Chondrocyte (in vitro differentiated cells): Measurements from ENCODE around the gene BTN2A1. TPM values are rescaled to one million over a fixed set of nuclear protein-coding genes. Genes with fewer than 3 reads are reported as not detected.
"Not testable (repeated sequence)": the region's sequence is repeated elsewhere in the genome, so short reads cannot be mapped to it uniquely, and the experiment has no call there.

ENCODE experiments used
- DNase-seq: peaks from one replicate; pipeline ENCODE4 v3.0.0; 2021; ENCODE audit warnings: mixed read lengths, low spot score
- H3K27ac Mint-ChIP-seq: one replicate; pipeline ENCODE4 v1.8.0; 2021; ENCODE audit warnings: mild to moderate bottlenecking, moderate library complexity, mixed read lengths; ENCODE audit not compliant: unreplicated experiment
- H3K27me3 Mint-ChIP-seq: 2 replicates; pipeline ENCODE4 v1.8.0; 2021; ENCODE audit warnings: low read depth, mixed read lengths
- H3K36me3 Mint-ChIP-seq: 2 replicates; pipeline ENCODE4 v1.8.0; 2021; ENCODE audit warnings: low read depth, mixed read lengths
- H3K4me1 Mint-ChIP-seq: 2 replicates; pipeline ENCODE4 v1.8.0; 2021; ENCODE audit warnings: low read depth, mild to moderate bottlenecking, mixed read lengths
- H3K4me3 Mint-ChIP-seq: one replicate; pipeline ENCODE4 v1.8.0; 2021; ENCODE audit warnings: mild to moderate bottlenecking, moderate library complexity, mixed read lengths; ENCODE audit not compliant: unreplicated experiment
- H3K9me3 Mint-ChIP-seq: 2 replicates; pipeline ENCODE4 v1.8.0; 2021; ENCODE audit warnings: low read depth, mixed read lengths
- total RNA-seq: library from RNA; stranded (reverse); gene quantifications from 3 replicates; pipeline ENCODE4 v1.2.1, GENCODE V29; 2021
- TF ChIP-seq, protein P1 (sequence below): fragments of 200-600 bp; sonication (generic); IDR thresholded peaks from 2 replicates; pipeline ENCODE4 v1.5.0; 2021; ENCODE audit warnings: antibody characterized with exemption, mild to moderate bottlenecking, moderate library complexity

Gene BTN2A1
- total RNA-seq, 1 donor from 2014 or later, result 33.6 TPM

DNA sequence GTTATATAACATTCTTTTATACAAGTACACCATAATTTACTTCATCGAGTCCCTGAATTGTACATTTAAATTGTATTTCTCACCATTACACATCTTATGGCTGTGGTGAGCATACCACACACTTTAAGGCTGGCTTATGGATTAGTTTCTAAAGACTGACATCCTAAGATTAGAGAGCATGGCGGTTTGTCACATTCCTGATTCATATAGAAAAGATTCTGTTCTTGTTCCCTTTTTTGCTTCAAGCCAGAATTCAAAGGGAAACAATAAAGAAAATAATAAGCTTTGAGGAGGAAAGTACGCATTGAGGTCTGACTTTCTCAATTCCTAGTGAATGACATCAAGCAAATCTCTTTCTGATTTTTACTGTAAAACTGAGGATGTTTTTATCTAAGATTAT, 44.9 kb downstream of the BTN2A1 start:
- DNase-seq, result no peak
- TF ChIP-seq, protein P1, sequence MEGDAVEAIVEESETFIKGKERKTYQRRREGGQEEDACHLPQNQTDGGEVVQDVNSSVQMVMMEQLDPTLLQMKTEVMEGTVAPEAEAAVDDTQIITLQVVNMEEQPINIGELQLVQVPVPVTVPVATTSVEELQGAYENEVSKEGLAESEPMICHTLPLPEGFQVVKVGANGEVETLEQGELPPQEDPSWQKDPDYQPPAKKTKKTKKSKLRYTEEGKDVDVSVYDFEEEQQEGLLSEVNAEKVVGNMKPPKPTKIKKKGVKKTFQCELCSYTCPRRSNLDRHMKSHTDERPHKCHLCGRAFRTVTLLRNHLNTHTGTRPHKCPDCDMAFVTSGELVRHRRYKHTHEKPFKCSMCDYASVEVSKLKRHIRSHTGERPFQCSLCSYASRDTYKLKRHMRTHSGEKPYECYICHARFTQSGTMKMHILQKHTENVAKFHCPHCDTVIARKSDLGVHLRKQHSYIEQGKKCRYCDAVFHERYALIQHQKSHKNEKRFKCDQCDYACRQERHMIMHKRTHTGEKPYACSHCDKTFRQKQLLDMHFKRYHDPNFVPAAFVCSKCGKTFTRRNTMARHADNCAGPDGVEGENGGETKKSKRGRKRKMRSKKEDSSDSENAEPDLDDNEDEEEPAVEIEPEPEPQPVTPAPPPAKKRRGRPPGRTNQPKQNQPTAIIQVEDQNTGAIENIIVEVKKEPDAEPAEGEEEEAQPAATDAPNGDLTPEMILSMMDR, result no peak
- Mint-ChIP-seq H3K9me3 (no peaks in the 10 kb centered on the region), H3K27ac (no peak overlapping the region), H3K36me3 (no peaks in the 10 kb centered on the region), H3K4me1 (peaks cover 8% of the 10 kb centered on the region), H3K27me3 (peaks cover 22% of the 10 kb centered on the region), H3K4me3 (no peak overlapping the region)

DNA sequence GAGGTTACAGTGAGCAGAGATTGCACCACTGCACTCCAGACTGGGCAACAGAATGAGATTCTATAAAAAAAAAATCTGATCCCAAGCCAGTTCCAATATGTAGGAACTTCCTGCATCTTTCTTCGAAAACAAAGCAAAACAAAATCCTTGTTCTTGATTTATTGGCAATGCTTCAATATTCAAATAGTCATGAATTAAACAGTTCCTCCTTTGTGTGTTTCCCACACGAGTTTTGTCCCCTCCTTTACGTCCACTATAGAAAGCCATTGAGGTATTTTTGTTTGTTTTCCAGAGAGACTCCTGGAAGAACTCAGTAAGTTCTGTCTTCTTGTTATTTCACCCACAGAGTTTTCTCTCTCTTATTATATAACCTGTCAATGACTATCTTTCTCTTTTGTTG, 49.9 kb downstream of the BTN2A1 start:
- TF ChIP-seq, protein P1, result no peak
- Mint-ChIP-seq H3K9me3 (no peaks in the 10 kb centered on the region), H3K36me3 (no peaks in the 10 kb centered on the region), H3K27me3 (peaks cover 7% of the 10 kb centered on the region), H3K27ac (no peak overlapping the region), H3K4me1 (no peaks in the 10 kb centered on the region), H3K4me3 (no peak overlapping the region)
- DNase-seq, result no peak

DNA sequence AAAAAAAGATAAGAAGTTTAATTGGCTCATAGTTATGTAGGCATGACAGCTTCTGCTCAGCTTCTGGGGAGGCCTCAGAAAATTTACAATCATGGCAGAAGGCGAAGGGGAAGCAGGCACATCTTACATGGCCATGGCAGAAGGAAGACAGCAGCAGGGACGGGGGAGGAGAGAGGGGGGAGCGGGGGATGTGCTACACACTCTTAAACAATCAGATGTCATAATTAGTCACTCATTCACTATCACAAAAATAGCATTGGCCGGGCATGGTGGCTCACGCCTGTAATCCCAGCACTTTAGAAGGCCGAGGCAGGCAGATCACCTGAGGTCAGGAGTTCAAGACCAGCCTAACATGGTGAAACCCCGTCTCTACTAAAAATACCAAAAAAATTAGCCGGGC, 53.3 kb downstream of the BTN2A1 start:
- not testable (repeated sequence) for H3K4me1 Mint-ChIP-seq, DNase-seq, H3K36me3 Mint-ChIP-seq, H3K4me3 Mint-ChIP-seq, H3K9me3 Mint-ChIP-seq, H3K27ac Mint-ChIP-seq, H3K27me3 Mint-ChIP-seq

DNA sequence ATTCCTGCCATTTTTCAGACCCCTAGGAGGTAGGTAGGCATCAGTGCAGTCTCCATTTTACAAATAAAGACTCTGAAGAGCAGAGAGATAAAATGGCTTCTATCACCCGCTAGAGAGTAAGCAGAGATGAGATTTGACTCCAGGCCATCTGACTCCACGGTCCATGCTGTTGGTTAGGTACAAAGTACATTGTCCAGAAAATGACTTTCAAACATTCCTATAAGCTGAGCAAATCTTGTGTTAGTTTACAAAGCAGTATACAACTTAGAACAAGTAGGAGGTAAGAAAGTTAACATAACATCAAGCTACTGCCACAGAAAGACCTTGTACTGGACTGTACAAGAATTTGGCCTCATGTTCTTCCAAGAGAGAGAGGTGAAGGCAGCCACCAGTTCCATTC, 57.2 kb downstream of the BTN2A1 start:
- H3K27me3 Mint-ChIP-seq, result no peaks in the 10 kb centered on the region
- H3K4me1 Mint-ChIP-seq, result no peaks in the 10 kb centered on the region
- no peak overlapping the region for H3K27ac Mint-ChIP-seq
- TF ChIP-seq, protein P1, result no peak
- no peaks in the 10 kb centered on the region for H3K9me3 Mint-ChIP-seq
- H3K4me3 Mint-ChIP-seq, result no peak overlapping the region
- DNase-seq, result no peak
- no peaks in the 10 kb centered on the region for H3K36me3 Mint-ChIP-seq

DNA sequence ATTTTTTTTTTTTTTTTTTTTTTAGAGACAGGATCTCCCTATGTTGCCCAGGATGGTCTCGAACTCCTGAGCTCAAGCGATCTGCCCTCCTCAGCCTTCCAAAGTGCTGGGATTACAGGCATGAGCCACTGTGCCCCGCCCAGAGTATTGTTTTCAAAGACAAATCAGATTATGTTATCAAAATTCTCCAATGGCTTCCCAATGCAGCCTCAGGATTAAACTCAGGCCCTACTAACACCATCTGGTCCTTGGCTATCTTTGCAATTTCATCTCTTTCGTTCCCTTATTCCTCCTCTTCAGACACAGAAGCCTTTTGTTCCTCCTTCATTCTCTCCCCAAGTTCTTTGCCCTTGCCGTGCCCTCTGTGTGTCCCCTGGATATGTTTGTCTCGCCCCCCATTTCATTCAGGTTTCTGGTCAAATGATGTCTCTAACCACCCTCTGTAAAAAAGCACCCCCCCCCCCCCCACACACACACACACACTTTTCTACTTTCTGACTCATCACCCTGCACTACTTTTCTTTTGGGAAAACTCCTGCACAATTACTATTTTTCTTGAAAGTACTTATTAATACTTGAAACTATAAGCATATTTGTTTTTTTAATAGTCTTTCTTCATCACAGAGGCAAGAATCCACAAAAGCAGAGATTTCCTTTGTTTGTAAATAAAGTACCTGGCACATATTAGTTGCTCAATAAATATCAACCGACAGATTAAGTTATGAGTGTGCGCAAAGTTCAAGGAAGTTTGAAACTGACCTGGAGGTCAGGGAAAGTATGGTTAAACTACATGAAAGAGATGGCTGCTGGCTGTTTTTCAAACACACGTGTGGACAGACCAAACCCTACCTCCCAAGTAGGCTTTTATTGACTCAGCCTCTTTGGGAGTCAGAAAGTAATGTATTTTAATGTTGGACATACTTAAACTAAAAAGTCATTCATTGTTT, 59.0 kb downstream of the BTN2A1 start:
- TF ChIP-seq, protein P1, result no peak
- Mint-ChIP-seq H3K9me3 (no peaks in the 10 kb centered on the region), H3K27me3 (no peaks in the 10 kb centered on the region), H3K4me3 (no peak overlapping the region), H3K36me3 (no peaks in the 10 kb centered on the region), H3K27ac (no peak overlapping the region), H3K4me1 (peaks cover 12% of the 10 kb centered on the region)
- no peak for DNase-seq

Other genes starting within 250 kb of the BTN2A1 start
- 7.2 to 18.0 TPM (median 7.7 TPM) in 3 replicates for gene BTN3A2, start 92.8 kb upstream of the BTN2A1 start, total RNA-seq
- 18.0 to 18.9 TPM (median 18.2 TPM) in 3 replicates for gene BTN2A2, start 74.8 kb upstream of the BTN2A1 start, total RNA-seq
- 10.9 to 19.3 TPM (median 11.6 TPM) in 3 replicates for gene BTN3A1, start 55.7 kb upstream of the BTN2A1 start, total RNA-seq
- gene BTN3A3, start 17.5 kb upstream of the BTN2A1 start, total RNA-seq, result 8.6 to 23.7 TPM (median 9.3 TPM) in 3 replicates
- gene BTN1A1, start 42.3 kb downstream of the BTN2A1 start, total RNA-seq, result not detected in 3 replicates
- 44.7 to 50.1 TPM (median 47.3 TPM) in 3 replicates for gene HMGN4, start 80.4 kb downstream of the BTN2A1 start, total RNA-seq
- gene ABT1, start 139.0 kb downstream of the BTN2A1 start, total RNA-seq, result 9.7 to 11.4 TPM (median 10.1 TPM) in 3 replicates
- gene ZNF322, start 201.8 kb downstream of the BTN2A1 start, total RNA-seq, result 28.2 to 32.0 TPM (median 30.0 TPM) in 3 replicates